ENCODE measurements around the gene WDR86. TPM values are rescaled to one million over a fixed set of nuclear protein-coding genes. Genes with fewer than 3 reads are reported as not detected.

The WDR86 gene
- total and polyA plus RNA-seq, 2 of the 8 experiments (the other 6 are each of a cell fraction or from before 2014, with no cell fraction given): 12.7 to 15.8 TPM

GRCh38 chr7:151385626-151386300 lies 24.1 kb downstream of the WDR86 start:
- WGBS, 2 experiments (ENCODE audit: extremely low coverage in 1 of 2, insufficient coverage in 1 of 2, insufficient read length in 1 of 2, insufficient replicate concordance in 2 of 2, low coverage in 1 of 2, low lambda C conversion rate in 2 of 2, missing lambda C conversion rate in 1 of 2): 90% methylated on average over 24 of the region's 26 CpGs; no CpG with 5 or more reads in 1 of the 2 experiments
- Histone ChIP-seq H3K4me2 (ENCODE audit: insufficient read depth in 1 of 2, low read depth in 2 of 2, low read length in 2 of 2) (no peak overlapping the region), H2BK12ac (ENCODE audit: low read depth, low read length) (no peak overlapping the region), H2BK20ac (ENCODE audit: low read length) (no peak overlapping the region), H2AFZ (ENCODE audit: low read length) (no peak overlapping the region), H2AK5ac (ENCODE audit: low read depth, low read length) (no peak overlapping the region), H4K5ac (ENCODE audit: insufficient read length, low read depth, low read length) (no peak overlapping the region), H3K4me1 (replicated peaks in 1 of 4; ENCODE audit: control insufficient read depth in 3 of 4, insufficient read depth in 4 of 4, low read length in 3 of 4) (peaks cover 0 to 18% (median 7%) of the 10 kb centered on the region in 4 experiments; a peak in 6 of 7 replicates), H3K36me3 (ENCODE audit: control insufficient read depth in 2 of 4, insufficient read depth in 4 of 4, low read length in 3 of 4) (no peaks in the 10 kb centered on the region), H3K4ac (replicated peaks; ENCODE audit: insufficient read length, low read depth, low read length) (no peak overlapping the region), H4K20me1 (replicated peaks in 1 of 2; ENCODE audit: control insufficient read depth in 1 of 2, insufficient read depth in 2 of 2, low read length in 2 of 2) (no peaks in the 10 kb centered on the region), H3K79me1 (ENCODE audit: low read depth, low read length) (no peaks in the 10 kb centered on the region), H4K8ac (ENCODE audit: extremely low read depth, insufficient read depth, low read length) (no peak overlapping the region; the same call in 1 of the 2 replicates), H3K9me3 (ENCODE audit: insufficient read depth in 2 of 2, low read depth in 1 of 2, low read length in 1 of 2) (no peaks in the 10 kb centered on the region), H3K14ac (ENCODE audit: insufficient read length) (no peak overlapping the region), H3K18ac (ENCODE audit: extremely low read depth, low read length) (no peak overlapping the region), H3K9ac (replicated peaks in 1 of 4; ENCODE audit: extremely low read depth in 1 of 4, low read depth in 3 of 4, low read length in 3 of 4) (no peak overlapping the region), H4K91ac (replicated peaks; ENCODE audit: insufficient read length, low read length) (no peak overlapping the region), H2BK120ac (replicated peaks; ENCODE audit: low read depth, low read length) (no peak overlapping the region), H3K27me3 (replicated peaks in 1 of 4; ENCODE audit: control insufficient read depth in 3 of 4, extremely low read depth in 1 of 4, insufficient read depth in 3 of 4, low read length in 3 of 4) (peaks cover 8 to 27% (median 22%) of the 10 kb centered on the region in 4 experiments), H3K27ac (ENCODE audit: low read depth, low read length) (no peak overlapping the region), H2BK15ac (ENCODE audit: low read length) (no peak overlapping the region), H2BK5ac (ENCODE audit: low read depth, low read length) (no peak overlapping the region), H3K4me3 (ENCODE audit: extremely low read depth in 1 of 4, insufficient read depth in 2 of 4, low read depth in 3 of 4, low read length in 4 of 4) (no peak overlapping the region), H3K23ac (ENCODE audit: insufficient read length) (no peak overlapping the region), H3K79me2 (ENCODE audit: control insufficient read depth in 1 of 2, insufficient read depth in 2 of 2, low read length in 2 of 2) (no peaks in the 10 kb centered on the region), H3K23me2 (ENCODE audit: low read depth, low read length) (peaks cover 14% of the 10 kb centered on the region; the same call in 1 of the 2 replicates), H3K56ac (replicated peaks; ENCODE audit: insufficient read length, low read depth, low read length) (no peak overlapping the region)
- DNase-seq (ENCODE audit: low read depth in 1 of 2, low spot score in 2 of 2): no peak
- ChIA-PET CTCF (ENCODE audit: partially characterized antibody) (interaction anchor here (0.8 to 3.2 kb wide), 7 partner anchors 11 to 63 kb away, joined by 3 to 16 read pairs (median 4); no protein-coding TSS in a partner anchor), POLR2A (ENCODE audit: partially characterized antibody) (interaction anchor here (0.6 kb wide), 1 partner anchor 126 kb away, joined by 4 read pairs; no protein-coding TSS in a partner anchor)
- FAIRE-seq: no peak
- TF ChIP-seq MAX (IDR thresholded peaks at IDR 0.05) (no peak), CREB1 (IDR thresholded peaks at IDR 0.05) (no peak), RFX5 (IDR thresholded peaks at IDR 0.05; ENCODE audit: borderline replicate concordance, low read depth, low read length) (no peak), BCL11A (IDR thresholded peaks at IDR 0.05; ENCODE audit: low read depth in 2 of 2, low read length in 2 of 2) (no peak), FOSL1 (IDR thresholded peaks at IDR 0.05; ENCODE audit: insufficient read depth, low read depth, low read length) (no peak), SAP30 (IDR thresholded peaks at IDR 0.05; ENCODE audit: insufficient read depth, insufficient replicate concordance, low read length) (no peak), EGR1 (IDR thresholded peaks at IDR 0.05; ENCODE audit: borderline replicate concordance, low read depth, low read length) (no peak), HDAC6 (IDR thresholded peaks at IDR 0.05; ENCODE audit: low read depth, low read length) (no peak), NANOG (IDR thresholded peaks at IDR 0.05; ENCODE audit: insufficient read depth, low read depth, low read length, poor library complexity, severe bottlenecking) (no peak), YY1 (IDR thresholded peaks at IDR 0.05; ENCODE audit: low read depth, low read length) (no peak)
